ENCODE data around the gene ANKRD55. TPM values are rescaled to one million over a fixed set of nuclear protein-coding genes. Genes with fewer than 3 reads are reported as not detected.

ANKRD55 gene
- polyA plus RNA-seq, 1 of the 3 experiments (the other 2 are of a cell fraction) = not detected

DNA sequence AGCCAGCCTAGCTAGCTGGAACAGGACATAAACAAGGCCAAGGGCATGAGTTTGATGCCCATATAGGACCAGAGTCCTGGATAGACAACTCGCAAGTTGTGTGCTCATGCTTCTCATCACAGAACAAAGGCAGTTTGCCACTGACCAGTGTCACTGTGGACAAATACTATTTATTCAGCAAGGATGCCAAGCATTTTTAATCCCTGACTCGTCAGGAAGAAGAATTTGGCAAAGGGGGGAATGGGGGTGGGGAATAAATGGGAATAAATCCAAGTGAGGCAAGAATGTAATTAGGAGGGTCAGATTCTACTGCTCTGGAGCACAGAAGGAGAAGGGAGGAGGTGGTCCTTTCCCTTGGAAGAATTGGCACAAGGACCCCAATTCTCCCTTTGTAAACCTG, 46.8 kb upstream of the ANKRD55 start:
- DNase-seq = no peak
- peaks cover 23 to 35% of the 10 kb centered on the region in 2 experiments for H3K4me1 ChIP-seq (ENCODE audit: control insufficient read depth in 1 of 2, insufficient read depth in 2 of 2, low read depth in 1 of 2, low read length in 1 of 2)
- WGBS (ENCODE audit: low lambda C conversion rate) = 41% methylated on average over 2 of the region's 2 CpGs
- ChIA-PET CTCF (interaction anchor here (1.0 to 1.8 kb wide), 2 partner anchors 9 to 576 kb away, joined by 3 to 6 read pairs; no protein-coding TSS in a partner anchor), POLR2A (no interaction called here)
- H3F3A ChIP-seq (replicated peaks; ENCODE audit: insufficient read depth) = peaks cover 22% of the 10 kb centered on the region
- H4K20me1 ChIP-seq (ENCODE audit: insufficient read depth) = no peaks in the 10 kb centered on the region
- peak overlapping the region; percentile 27; the same call in 1 of the 2 replicates for H3K4me2 ChIP-seq
- no peaks in the 10 kb centered on the region for H3K27me3 ChIP-seq (ENCODE audit: insufficient read depth)
- H3K79me2 ChIP-seq (ENCODE audit: insufficient read depth) = no peaks in the 10 kb centered on the region
- no peaks in the 10 kb centered on the region for H3K9me2 ChIP-seq
- no peaks in the 10 kb centered on the region for H3K9me3 ChIP-seq
- no peak overlapping the region for H2AFZ ChIP-seq (ENCODE audit: low read depth)
- H3K36me3 ChIP-seq (replicated peaks in 1 of 2; ENCODE audit: control insufficient read depth in 1 of 2, insufficient read depth in 2 of 2, low read length in 1 of 2) = no peaks in the 10 kb centered on the region
- no peak overlapping the region for H3K4me3 ChIP-seq (ENCODE audit: low read depth in 2 of 2, low read length in 1 of 2)
- peak overlapping the region; percentile 36; the same call in 1 of the 2 replicates for H3K9ac ChIP-seq
- H3K27ac ChIP-seq (ENCODE audit: low read depth in 2 of 2, low read length in 1 of 2) = peak overlapping the region in 1 of 2 experiments; percentile 84; a peak in 3 of 4 replicates
- TF ChIP-seq GABPA (IDR thresholded peaks at IDR 0.05; ENCODE audit: low read depth) (no peak), CHD2 (IDR thresholded peaks at IDR 0.05; ENCODE audit: low read length, partially characterized antibody) (no peak), ELF1 (IDR thresholded peaks at IDR 0.05) (no peak), SMC3 (IDR thresholded peaks at IDR 0.05; ENCODE audit: low read depth, low read length) (no peak), FOSL2 (IDR thresholded peaks at IDR 0.05; ENCODE audit: borderline replicate concordance, low read depth) (peak; percentile 72; the same call in 1 of the 2 replicates), RCOR1 (IDR thresholded peaks at IDR 0.05; ENCODE audit: low read length) (no peak), YY1 (IDR thresholded peaks at IDR 0.05; ENCODE audit: low read depth) (no peak), POLR2AphosphoS5 (IDR thresholded peaks at IDR 0.05; ENCODE audit: low read depth, low read length) (peak; percentile 56; the same call in 1 of the 2 replicates), TCF12 (IDR thresholded peaks at IDR 0.05) (peak; percentile 87), SIN3A (IDR thresholded peaks at IDR 0.05; ENCODE audit: borderline replicate concordance, low read depth, low read length) (no peak), EP300 (IDR thresholded peaks at IDR 0.05; ENCODE audit: borderline replicate concordance in 1 of 2, low read depth in 1 of 2, low read length in 1 of 2) (peak in 1 of 2 experiments; percentile 91; a peak in 2 of 4 replicates), TAF1 (IDR thresholded peaks at IDR 0.05; ENCODE audit: borderline replicate concordance, low read depth, low read length) (no peak), NRF1 (IDR thresholded peaks at IDR 0.05; ENCODE audit: low read depth, low read length) (no peak), TEAD4 (IDR thresholded peaks at IDR 0.05; ENCODE audit: borderline replicate concordance, insufficient read depth) (peak; percentile 87; the same call in 1 of the 2 replicates), GATA2 (CRISPR knock-in tag; IDR thresholded peaks at IDR 0.05) (no peak), RAD21 (IDR thresholded peaks at IDR 0.05; ENCODE audit: low read length) (no peak), RFX5 (IDR thresholded peaks at IDR 0.05; ENCODE audit: low read length) (no peak)
- TF ChIP-seq, protein P1, sequence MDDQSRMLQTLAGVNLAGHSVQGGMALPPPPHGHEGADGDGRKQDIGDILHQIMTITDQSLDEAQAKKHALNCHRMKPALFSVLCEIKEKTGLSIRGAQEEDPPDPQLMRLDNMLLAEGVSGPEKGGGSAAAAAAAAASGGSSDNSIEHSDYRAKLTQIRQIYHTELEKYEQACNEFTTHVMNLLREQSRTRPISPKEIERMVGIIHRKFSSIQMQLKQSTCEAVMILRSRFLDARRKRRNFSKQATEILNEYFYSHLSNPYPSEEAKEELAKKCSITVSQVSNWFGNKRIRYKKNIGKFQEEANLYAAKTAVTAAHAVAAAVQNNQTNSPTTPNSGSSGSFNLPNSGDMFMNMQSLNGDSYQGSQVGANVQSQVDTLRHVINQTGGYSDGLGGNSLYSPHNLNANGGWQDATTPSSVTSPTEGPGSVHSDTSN (IDR thresholded peaks at IDR 0.05) = peak; percentile 72
- TF ChIP-seq, protein P2, sequence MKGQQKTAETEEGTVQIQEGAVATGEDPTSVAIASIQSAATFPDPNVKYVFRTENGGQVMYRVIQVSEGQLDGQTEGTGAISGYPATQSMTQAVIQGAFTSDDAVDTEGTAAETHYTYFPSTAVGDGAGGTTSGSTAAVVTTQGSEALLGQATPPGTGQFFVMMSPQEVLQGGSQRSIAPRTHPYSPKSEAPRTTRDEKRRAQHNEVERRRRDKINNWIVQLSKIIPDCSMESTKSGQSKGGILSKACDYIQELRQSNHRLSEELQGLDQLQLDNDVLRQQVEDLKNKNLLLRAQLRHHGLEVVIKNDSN (IDR thresholded peaks at IDR 0.05; ENCODE audit: borderline replicate concordance, low read depth) = no peak
- TF ChIP-seq, protein P3, sequence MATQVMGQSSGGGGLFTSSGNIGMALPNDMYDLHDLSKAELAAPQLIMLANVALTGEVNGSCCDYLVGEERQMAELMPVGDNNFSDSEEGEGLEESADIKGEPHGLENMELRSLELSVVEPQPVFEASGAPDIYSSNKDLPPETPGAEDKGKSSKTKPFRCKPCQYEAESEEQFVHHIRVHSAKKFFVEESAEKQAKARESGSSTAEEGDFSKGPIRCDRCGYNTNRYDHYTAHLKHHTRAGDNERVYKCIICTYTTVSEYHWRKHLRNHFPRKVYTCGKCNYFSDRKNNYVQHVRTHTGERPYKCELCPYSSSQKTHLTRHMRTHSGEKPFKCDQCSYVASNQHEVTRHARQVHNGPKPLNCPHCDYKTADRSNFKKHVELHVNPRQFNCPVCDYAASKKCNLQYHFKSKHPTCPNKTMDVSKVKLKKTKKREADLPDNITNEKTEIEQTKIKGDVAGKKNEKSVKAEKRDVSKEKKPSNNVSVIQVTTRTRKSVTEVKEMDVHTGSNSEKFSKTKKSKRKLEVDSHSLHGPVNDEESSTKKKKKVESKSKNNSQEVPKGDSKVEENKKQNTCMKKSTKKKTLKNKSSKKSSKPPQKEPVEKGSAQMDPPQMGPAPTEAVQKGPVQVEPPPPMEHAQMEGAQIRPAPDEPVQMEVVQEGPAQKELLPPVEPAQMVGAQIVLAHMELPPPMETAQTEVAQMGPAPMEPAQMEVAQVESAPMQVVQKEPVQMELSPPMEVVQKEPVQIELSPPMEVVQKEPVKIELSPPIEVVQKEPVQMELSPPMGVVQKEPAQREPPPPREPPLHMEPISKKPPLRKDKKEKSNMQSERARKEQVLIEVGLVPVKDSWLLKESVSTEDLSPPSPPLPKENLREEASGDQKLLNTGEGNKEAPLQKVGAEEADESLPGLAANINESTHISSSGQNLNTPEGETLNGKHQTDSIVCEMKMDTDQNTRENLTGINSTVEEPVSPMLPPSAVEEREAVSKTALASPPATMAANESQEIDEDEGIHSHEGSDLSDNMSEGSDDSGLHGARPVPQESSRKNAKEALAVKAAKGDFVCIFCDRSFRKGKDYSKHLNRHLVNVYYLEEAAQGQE (IDR thresholded peaks at IDR 0.05; ENCODE audit: low read depth, low read length) = no peak
- TF ChIP-seq, protein P4, sequence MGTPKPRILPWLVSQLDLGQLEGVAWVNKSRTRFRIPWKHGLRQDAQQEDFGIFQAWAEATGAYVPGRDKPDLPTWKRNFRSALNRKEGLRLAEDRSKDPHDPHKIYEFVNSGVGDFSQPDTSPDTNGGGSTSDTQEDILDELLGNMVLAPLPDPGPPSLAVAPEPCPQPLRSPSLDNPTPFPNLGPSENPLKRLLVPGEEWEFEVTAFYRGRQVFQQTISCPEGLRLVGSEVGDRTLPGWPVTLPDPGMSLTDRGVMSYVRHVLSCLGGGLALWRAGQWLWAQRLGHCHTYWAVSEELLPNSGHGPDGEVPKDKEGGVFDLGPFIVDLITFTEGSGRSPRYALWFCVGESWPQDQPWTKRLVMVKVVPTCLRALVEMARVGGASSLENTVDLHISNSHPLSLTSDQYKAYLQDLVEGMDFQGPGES (IDR thresholded peaks at IDR 0.05; ENCODE audit: low read depth, low read length) = no peak
- TF ChIP-seq, protein P5, sequence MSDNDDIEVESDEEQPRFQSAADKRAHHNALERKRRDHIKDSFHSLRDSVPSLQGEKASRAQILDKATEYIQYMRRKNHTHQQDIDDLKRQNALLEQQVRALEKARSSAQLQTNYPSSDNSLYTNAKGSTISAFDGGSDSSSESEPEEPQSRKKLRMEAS (IDR thresholded peaks at IDR 0.05; ENCODE audit: low read depth) = no peak
- TF ChIP-seq, protein P6, sequence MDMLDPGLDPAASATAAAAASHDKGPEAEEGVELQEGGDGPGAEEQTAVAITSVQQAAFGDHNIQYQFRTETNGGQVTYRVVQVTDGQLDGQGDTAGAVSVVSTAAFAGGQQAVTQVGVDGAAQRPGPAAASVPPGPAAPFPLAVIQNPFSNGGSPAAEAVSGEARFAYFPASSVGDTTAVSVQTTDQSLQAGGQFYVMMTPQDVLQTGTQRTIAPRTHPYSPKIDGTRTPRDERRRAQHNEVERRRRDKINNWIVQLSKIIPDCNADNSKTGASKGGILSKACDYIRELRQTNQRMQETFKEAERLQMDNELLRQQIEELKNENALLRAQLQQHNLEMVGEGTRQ (IDR thresholded peaks at IDR 0.05; ENCODE audit: borderline replicate concordance, low read depth, low read length) = no peak
- TF ChIP-seq, protein P7, sequence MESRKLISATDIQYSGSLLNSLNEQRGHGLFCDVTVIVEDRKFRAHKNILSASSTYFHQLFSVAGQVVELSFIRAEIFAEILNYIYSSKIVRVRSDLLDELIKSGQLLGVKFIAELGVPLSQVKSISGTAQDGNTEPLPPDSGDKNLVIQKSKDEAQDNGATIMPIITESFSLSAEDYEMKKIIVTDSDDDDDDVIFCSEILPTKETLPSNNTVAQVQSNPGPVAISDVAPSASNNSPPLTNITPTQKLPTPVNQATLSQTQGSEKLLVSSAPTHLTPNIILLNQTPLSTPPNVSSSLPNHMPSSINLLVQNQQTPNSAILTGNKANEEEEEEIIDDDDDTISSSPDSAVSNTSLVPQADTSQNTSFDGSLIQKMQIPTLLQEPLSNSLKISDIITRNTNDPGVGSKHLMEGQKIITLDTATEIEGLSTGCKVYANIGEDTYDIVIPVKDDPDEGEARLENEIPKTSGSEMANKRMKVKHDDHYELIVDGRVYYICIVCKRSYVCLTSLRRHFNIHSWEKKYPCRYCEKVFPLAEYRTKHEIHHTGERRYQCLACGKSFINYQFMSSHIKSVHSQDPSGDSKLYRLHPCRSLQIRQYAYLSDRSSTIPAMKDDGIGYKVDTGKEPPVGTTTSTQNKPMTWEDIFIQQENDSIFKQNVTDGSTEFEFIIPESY (IDR thresholded peaks at IDR 0.05; ENCODE audit: borderline replicate concordance, low read depth) = 0 out of 2 replicates have a peak, but pooled peaks have one; percentile 37
